Hematopoietic multipotent progenitor cell treated with erythropoietin and hydrocortisone succinate and interleukin-3 and kit ligand, for 8 days (in vitro differentiated cells): Measurements from ENCODE around the gene PTPN5.
"Not testable (repeated sequence)": the region's sequence is repeated elsewhere in the genome, so short reads cannot be mapped to it uniquely, and the experiment has no call there.

Source experiments
- DNase-seq: peaks from one replicate; pipeline ENCODE4 v3.0.0-alpha.2; 2015

Gene PTPN5

DNA sequence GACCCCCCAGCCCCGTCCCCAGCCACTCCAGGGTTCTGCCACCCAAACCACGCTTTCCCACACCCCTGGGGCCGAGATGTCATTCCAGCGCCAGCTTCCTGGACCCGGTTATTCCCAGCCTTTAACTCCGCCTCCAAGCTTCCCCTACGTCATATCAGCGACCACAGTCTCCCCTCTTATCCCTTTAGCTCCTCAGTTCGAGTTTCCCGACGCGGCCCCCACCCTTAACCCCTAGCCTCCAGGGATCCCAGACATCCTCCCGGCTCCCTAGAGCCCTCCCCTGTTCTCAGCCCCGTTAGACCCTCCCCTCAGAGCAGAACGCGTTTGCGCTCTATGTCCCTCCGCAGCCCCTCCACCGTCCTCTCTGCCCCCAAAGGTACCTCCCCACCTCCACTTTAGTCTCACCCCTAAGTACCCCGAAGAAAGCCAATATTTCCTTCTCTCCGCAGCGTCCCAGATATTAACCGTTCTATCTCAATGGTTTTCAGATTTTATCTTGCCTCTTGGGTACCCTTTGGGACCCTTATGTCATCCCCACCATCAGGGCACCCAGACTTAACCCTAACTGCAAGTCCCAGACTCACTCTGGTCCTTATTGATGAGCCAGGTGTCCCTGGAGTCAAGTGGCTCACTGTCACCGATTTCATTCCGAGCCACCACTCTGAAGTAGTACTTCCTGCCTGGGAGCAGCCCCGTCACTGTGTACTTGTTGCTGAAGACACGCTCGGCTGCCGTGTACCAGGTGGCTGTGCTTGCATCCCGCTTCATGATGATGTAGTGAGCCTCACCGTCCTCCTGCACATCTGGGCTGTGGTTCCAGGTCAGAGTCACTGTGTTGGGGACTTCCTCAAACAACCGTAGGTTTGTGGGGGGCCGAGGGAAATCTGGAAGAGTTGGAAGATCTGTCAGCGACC is 85.0 kb downstream of the PTPN5 start:
- no peak for DNase-seq

GRCh38 chr11:18705651-18706281 is 85.8 kb downstream of the PTPN5 start:
- DNase-seq: no peak

- no peak for DNase-seq
These were observed 86.9 kb downstream of the PTPN5 start for GRCh38 chr11:18704698-18705097.

DNA sequence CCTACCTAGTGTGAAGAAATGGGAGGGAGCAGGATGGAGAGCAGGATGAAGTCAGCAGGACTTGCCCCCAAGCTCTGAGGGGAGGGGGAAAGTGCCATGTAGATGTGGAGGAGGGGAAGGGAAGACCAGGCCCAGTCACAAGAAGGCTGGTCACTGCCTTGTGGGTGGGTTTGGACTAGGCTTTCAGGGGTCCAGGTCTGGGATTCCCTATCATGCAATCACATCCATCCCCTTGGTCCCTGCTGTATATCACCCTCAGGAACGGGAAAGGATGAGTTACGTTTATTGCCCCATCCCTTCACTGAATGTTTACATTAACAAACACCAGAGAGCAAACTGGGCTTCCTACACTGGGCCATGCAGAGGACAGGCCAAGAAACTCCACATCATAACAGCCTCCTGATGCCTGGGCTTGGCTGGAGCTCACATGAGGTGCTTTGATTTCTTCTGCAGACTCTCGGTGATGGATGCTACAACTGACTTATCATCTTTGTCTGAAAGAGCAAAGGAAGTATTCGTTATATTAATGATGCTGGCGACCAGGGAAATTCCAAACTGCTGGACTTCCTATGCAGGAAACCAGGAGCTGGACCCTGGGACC is 87.5 kb downstream of the PTPN5 start:
- no peak for DNase-seq

GRCh38 chr11:18703001-18703763 is 88.4 kb downstream of the PTPN5 start:
- DNase-seq: no peak

- DNase-seq: no peak
These were observed 89.9 kb downstream of the PTPN5 start for GRCh38 chr11:18701614-18702216.

- no peak for DNase-seq
These were observed 90.7 kb downstream of the PTPN5 start for GRCh38 chr11:18700872-18701271.

DNA sequence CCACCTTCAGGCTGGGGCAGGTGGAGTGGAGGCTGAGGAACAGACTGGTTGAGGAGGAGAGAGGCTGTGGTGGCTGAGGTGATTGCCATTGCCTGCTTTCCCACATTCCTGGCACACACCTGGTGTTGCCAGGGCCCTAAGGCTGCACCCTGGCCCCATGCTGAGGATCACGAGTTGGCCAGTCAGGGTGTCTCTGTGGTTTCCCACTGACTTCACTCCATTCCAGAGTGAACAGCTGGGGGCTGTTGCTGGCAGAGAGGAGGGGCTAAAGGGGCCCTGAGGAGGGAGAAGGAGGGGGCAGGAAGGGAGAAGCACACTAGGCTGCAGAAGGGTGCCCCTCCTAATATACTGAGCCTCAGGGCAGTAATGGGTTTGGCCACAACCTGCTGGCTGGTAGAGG is 91.2 kb downstream of the PTPN5 start:
- DNase-seq: no peak

- DNase-seq: no peak
These were observed 91.7 kb downstream of the PTPN5 start for GRCh38 chr11:18699848-18700261.

DNA sequence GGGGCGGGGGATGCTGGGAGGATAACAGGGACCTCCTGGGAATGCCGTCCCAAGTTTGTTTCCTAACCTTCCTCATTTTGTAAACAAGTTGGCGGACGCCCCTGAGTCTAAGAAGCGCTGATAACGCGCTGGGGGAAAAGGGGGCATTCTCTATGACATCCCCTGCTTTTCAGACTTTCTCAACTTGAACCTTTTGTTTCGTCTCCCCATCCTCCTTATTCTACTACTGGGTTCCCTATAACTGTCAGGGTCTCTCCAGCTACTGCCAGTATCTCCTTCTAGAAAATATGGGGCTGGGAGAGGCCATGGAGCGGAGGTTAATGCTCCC is 92.4 kb downstream of the PTPN5 start:
- no peak for DNase-seq

DNA sequence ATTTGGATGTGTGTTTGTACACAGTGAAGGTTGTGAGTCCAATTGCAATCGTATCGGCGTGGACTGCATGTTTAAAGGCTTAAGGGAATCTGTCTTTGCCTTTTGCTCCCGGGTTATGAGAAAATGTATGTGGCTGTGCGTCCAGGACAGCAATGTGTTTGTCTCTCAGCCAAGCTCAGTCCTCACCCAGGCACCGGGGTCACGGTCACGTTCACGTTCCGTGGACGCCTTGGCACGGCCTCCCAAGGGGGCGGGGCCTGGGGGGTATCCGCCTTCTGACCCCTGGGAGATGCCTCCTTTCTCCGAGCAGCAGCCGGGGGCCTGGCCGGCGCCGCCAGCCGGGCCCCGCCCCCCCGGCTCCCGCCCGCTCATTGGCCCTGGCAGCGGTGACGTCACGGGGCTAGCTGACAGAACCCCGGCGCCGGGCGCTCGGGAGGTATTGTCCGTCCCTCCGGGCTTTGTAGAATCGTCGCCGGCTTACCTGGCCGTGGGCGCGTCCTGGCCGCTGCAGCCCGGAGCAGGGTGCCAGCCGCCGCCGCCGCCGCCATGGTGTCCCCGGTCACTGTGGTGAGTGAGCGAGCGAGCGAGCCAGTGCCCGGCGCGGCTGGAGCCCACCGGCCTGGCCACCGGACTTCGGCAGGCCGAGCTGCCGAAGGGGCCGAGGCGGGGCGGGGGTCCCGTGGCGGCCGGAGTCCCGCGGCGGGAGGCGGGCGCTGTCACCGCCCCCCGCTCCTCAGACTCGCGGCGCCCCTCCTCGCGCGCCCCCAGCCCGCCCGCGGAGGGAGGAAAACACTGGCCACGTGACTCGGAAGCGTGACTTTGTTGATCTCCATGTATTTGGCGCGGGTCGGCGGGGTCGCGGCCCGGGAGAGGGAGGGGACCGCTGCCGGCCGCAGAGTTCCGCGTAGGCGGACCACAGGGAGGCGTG is 93.0 kb downstream of the PTPN5 start, which contains the start of gene TMEM86A:
Gene TMEM86A, plus strand, starts transcription at position 439 of the 928 bp plus-strand sequence. Its CDS starts 108 bp downstream, at position 547.
- DNase-seq: peak; percentile 77

DNA sequence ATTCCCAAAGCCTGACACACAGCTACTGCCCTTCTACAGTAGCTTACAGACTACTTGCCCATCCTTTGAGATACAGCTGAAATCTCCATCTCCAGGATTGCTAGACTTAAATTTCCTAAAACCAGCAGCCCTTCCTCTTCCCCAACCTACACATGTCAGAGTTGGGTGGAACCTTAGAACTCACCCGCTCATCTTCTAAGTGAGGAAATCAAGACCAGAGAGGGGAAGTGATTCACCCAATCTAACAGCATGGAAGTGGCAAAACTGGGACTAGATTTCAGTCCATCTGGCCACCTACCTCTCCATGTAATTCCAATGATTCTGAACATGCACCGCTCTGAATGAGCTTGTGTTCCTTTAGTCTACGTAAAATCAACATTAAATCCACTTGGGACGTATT is 94.0 kb downstream of the PTPN5 start:
- DNase-seq: no peak

DNA sequence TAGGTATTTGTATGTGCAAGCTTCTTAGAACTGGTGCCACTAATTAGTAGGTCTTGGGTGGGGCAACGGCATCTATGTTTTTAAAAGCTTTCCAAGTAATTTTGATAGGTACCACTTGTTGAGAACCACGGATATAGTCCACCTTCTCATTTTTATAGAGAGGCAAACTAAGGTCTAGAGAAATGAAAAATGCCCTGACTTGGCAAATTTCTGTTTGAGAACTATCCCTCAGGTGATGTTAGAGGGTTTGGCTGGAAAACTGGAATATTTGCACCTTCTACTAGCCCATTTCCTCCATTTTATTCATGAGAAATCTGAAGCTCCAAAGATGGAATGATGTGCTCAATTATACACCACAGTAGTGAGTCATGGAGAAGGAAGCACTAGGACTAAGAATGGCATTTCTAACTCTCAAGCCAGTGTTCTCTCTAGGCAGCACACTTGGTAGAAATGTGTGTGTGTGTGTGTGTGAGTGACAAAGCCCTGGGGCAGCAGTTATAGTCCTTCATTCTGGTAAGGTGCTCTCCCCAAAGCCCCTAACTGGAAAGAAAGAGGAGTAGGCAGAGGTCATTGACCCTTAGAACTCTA is 94.9 kb downstream of the PTPN5 start:
- no peak for DNase-seq

GRCh38 chr11:18692941-18693760 is 98.4 kb downstream of the PTPN5 start:
- peak; percentile 77 for DNase-seq

- DNase-seq: peak; percentile 51
These were observed 100.0 kb downstream of the PTPN5 start for GRCh38 chr11:18691467-18692140.

- no peak for DNase-seq
These were observed 107.3 kb downstream of the PTPN5 start for GRCh38 chr11:18684267-18684666.

- no peak for DNase-seq
These were observed 109.1 kb downstream of the PTPN5 start for GRCh38 chr11:18682466-18682865.

GRCh38 chr11:18681949-18682348 is 109.6 kb downstream of the PTPN5 start:
- DNase-seq: not testable (repeated sequence)
